Pons (tissue), 1 donor: Measurements from ENCODE around the gene MACROD1.

Source experiments
- DNase-seq: peaks from one replicate; pipeline ENCODE4 v3.0.0-alpha.2; 2016; ENCODE audit warnings: low spot score

Gene MACROD1

GRCh38 chr11:63951779-63952536 is 214.0 kb downstream of the MACROD1 start:
- DNase-seq = no peak
